Frontal cortex (tissue), 4 donors: ENCODE measurements around the gene HRK. TPM values are rescaled to one million over a fixed set of nuclear protein-coding genes. Genes with fewer than 3 reads are reported as not detected.

Experiments
- DNase-seq, 2 donors: peaks; one replicate each; pipeline ENCODE4 v3.0.0; 2012; ENCODE audit warnings: low spot score in 2 of 2
- FAIRE-seq: peaks from 2 replicates; lab custom pipeline; 2012; peaks lifted over from hg19 to GRCh38; lab: Jason Lieb, UNC
- total RNA-seq: library from RNA; depleted of rRNA; stranded (reverse); fragments of >200 nt; gene quantifications from one replicate; pipeline ENCODE4 v1.2.3, GENCODE V29; 2014
- donor health status: control.
- donor health status: control.
- donor health status: control.

HRK gene
- total RNA-seq, 1 donor from 2014 or later, result 0.41 TPM

DNA sequence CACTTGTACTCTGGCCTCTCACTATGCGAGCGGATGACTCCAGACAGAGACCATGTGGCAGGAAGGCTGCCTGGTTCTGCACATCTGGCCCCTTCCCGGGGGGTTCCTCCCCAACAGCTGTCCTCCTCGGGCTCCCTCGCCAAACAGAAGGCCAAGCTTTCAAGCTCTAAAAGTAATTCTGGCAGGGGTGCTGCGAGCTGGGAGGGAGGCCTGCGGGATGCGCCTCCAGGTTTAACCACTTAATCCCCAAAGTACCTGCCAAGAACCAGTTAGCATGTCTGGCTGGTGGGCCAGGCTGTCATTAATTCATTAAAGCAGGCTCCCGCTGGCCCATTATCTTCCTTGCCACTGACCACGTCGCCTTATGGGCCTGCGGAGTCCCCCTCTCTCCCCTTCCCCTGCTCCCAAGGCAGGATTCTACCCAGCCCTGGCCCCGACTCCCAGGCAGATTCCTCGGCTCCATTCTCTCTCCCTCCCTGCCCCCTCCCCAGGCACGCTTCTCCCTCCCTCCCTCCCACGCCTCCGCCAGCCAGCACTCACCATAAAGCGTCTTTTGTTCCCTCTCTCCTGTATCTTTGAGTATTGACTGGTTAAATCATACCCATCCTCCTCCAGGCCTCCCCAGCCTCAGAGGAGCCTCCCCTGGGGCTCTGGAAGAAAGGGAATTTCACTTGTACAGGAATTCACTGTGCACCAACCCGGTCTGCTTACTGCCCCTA, 4.9 kb downstream of the HRK start:
- DNase-seq (no peak), FAIRE-seq (no peak)

DNA sequence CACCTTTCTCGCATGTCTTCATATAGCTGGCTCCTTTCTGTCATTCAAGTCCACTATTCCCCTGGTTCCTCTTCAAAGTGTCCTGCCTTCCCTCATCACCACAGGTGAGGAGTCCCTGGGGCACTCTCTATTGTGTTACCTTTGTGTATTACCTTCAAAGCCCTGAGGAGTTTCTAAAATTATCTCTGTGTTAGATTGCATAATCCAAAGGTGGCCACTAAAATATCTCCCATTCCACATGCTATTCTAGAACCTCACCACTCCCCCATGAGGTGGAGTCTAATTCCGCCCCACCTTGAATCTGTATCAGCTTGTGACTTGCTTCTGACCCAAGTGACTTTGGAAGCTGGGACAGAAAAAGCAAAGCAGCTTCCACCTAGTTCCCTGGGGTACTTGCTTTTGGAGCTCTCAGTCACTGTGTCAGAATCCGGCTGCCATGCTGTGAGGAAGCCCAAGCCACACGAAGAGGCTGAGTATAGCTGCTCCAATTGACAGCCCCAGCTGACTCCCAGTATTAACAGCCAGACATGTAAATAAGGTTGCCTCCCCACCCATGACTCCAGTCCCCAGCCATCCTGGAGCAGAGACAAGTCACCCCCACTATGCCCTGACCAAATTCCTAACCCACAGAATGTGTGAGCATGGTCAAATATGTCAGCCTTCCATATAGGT, 6.8 kb downstream of the HRK start:
- DNase-seq (no peak), FAIRE-seq (no peak)

DNA sequence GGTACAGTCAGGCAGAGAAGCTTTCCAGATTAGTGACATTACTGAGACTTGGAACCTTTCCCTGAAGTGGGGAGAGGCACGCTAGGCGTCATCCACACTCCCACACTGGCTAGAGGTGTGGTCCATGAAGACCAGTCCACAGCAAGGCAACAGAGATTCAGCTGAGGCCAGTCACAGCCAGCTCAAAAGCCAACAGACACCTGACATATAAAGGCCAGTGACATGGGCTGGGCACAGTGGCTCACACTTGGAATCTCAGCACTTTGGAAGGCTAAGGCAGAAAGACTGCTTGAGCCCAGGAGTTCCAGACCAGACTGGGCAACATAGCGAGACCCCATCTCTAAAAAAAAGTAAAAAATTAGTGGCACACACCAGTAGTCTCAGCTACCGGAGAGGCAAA, 10.9 kb downstream of the HRK start:
- DNase-seq (no peak), FAIRE-seq (no peak)

DNA sequence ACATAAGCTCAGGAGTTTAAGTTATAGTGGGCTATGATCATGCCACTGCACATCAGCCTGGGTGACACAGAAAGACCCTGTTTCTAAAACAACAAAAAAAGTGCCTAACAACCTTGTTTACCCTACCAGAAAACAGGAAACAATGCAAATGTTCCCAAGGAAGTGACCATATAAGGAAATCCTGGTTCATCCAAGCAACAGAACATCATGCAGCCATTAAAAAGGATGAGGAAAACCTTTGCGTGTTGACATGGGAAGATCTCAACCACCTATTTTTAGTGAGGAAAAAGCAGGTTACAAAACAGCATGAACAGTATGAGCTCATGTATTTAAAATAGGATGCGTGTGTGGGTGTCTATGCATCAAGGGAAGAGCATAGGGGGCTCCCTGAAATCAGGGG, 13.7 kb downstream of the HRK start:
- DNase-seq, result no peak
- no peak for FAIRE-seq

DNA sequence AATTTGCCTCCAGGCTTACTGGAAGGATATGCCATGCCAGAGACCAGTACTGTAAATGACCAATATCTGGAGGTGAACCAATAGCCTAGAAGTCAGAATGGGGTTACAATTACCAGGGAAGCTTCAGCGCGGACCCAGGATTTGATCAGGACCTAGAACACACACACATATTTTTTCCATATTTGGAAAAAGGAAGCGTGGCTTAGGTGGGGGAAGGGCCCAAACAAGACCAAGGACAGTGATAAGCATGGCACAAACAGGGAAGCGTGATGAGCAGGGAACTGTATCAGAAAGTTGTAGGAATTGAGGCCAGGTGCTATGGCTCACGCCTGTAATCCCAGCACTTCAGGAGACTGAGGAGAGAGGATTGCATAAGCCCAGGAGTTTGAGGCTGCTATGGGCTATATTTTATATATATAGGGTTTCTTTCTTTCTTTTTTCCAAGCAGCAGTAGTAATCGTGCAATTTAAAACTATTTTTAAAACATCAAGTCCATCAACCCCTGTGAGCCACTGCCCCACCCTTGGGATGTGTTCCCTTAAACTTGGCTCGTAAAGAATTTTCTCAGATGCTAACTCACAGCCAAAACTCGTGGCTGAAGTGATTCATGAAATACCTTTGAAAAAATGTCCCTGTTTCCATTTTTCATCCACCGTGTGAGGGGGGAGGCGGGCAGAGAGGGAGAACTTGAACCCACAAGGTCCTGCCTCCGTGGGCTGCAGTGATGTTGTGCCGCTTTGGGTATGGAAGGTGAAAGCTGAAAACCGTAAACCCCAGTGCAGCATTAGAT, 16.7 kb downstream of the HRK start:
- FAIRE-seq, result no peak
- DNase-seq, result no peak

DNA sequence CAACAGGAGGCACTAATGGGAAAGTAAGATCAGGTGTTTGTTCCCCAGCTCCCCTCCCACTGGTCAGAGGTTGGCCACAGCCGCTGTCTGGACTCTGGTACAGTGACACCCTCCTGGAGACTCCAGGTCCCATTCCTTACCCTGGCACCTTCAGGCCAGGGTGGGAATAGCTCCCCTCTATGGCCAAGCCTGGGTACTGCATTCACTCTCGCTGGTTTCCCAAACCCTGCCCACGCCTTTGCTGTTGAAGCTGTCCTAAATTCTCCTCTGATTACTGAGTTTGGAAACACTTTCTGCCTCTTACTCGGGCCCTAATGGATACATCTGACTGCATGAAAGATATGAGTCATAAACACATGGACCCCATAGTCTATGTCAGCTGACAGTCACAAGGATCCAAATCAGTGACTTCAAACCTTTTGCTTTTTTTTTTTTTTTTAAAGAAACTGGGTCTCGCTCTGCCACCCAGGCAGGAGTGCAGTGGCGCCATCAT, 17.9 kb downstream of the HRK start:
- no peak for FAIRE-seq

DNA sequence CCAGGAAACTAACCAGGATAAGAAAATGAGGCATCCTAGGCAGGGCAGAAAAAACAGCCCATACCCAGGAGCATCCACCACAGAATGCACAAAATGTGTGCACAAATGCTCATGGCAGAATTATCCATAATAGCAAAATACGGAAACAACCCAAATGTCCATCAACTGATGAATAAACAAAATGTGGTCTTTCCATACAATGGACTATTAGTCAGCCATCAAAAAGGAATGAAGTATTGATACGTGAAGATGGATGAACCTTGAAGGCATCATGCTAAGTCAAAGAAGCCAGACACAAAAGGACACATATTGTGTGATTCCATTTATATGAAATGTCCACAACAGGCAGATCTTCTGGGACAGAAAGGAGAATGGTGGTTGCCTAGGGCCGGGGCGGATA, 19.1 kb downstream of the HRK start:
- DNase-seq (no peak), FAIRE-seq (no peak)

More for the DNA sequence above, 17.9 kb downstream of the HRK start:
- DNase-seq, result no peak

DNA sequence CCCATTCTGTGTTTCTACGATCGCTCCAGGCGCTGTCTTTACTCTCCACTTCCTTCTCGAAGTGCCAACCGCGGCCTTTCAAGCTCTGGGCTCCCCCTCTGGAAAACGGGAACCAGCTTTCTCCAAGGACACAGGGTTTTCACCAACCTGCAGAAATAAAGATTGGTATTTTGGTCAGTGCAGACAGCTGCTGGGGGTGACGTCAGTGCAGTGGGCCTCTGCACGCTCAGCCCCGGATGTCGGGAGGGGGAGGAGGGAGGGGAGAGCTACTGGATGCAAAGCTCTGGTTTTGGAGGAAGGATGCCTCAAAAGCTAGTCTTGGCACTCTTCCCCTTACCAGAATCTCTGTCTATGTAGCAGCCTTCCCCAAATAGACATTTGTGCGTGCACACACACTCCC, 19.9 kb downstream of the HRK start:
- peak in 1 of 2 donors; percentile 49 for DNase-seq
- FAIRE-seq, result no peak

DNA sequence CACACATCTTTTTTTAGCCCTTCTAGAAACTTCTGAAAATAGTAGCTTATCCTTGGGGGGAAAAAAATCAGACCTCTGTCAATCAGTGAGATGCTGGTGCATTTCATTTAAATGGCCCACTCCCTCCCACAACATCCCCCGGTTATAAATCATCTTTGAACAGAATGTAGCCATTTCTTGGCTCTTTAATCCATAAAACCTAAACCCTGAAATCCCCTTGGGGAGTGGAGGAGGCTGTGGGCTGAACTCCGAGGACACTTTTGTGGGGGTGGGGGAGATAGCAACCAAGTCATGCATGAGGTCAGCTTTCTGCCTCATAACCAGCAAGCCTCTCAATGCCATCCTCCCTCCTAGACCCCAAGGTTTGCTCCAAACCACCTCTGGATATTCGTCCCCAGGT, 21.0 kb downstream of the HRK start:
- FAIRE-seq, result no peak
- DNase-seq, result no peak

DNA sequence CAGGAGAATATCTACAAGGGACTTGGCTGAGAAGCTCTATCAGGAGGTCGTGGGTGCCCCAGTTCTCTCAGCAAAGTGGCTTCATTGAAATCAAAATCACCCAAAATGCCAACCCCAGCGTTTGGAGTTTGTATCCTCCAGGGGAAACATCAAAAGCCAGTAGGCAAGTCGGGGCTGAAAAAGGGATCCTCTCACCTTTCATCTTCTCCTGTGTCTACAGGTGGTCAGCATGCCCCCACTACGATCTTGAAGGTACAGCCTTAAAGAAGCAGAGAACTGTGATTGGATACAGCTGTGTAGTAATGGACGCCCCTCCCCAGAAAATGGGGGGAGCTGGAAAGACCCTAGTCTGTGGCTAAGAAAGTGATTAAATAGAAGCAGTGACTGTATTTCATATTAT, 22.2 kb downstream of the HRK start:
- DNase-seq (no peak), FAIRE-seq (no peak)

DNA sequence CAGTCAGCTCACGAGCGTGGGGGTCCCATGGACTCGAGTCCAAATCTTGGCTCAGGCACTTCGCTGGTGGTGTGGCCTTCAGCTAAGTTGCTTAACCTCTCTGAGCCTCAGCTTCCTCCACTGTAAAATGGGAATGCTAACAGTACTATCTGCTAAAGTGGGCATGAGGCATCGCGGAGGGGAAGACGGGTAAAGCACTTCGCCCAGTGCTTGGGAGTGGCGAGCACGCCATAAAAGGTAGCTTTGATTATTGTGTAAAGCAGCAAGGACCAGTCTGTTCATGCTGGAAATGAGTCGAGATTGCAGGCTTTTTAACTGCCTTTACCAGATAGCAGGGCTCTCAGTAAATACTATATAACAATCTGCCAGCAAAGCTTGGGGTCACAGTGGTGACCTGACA, 24.5 kb downstream of the HRK start:
- DNase-seq (no peak), FAIRE-seq (no peak)

DNA sequence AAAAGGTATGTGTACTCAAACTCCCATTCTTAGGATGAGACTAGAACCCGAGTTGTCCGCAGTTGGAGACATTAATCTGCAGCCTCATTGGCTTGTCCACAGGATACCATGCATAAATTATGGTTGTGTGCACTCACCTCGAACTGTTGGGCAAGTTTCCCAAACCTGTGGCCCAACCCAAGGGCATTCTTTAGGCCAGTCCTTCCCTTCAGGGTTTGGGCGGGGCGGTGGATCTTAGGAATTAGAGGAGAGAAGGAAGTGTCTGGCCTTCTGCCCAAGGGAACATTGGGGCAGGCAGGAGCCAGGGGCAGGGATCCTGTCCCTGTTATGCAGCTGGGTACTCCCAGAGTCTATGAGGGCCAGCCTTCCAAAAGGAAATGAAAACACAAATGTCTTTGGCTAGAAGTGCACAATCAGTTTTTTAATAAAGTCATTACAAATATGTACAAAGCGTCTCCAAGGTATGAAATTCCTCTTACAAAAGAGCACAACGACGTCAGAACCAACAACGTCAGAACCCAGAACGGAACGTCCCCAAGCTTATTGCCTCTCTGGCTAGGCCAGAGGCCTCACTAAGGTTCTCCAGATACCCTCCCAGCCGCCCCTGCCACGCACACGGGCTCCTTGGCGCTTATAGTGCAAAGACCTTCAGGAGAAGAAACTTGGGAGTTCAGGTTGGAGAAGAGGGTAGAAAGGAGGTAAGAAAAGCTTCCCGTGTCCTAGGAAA, 25.3 kb downstream of the HRK start:
- no peak for FAIRE-seq

DNA sequence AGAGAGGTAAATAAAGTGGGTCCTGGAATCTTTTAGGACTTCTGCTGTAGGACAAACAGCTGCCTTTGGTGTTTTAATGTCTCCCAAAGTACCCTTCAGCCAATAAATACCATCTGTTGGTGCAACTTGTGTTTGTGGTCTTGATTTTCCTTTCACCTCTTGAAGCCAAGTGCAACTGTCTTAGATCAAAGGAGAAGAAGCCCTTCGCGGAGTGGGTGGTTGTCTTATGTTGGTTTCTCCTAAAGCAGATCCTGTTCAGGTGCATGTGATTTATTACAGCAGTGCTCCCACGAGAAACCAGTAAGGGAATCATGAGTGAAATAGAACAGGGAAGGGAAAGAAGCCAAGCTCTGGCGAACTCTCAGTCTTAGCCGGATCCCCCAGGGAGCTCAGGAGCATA, 27.7 kb downstream of the HRK start:
- no peak for DNase-seq
- no peak for FAIRE-seq

More for the DNA sequence above, 25.3 kb downstream of the HRK start:
- DNase-seq, result no peak

DNA sequence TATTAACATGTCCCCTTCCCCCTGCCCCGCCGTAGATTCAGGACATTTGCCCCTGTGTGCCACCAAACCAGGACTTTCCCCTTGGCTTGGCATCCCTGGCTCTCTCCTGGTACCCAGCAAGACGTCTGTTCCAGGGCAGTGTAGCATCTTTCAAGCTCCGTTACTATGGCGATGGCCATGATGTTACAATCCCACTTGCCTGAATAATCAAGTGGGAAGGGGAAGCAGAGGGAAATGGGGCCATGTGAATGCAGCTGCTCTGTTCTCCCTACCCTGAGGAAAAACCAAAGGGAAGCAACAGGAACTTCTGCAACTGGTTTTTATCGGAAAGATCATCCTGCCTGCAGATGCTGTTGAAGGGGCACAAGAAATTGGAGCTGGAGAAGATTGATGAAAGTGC, 28.9 kb downstream of the HRK start:
- DNase-seq, result no peak
- FAIRE-seq, result no peak

DNA sequence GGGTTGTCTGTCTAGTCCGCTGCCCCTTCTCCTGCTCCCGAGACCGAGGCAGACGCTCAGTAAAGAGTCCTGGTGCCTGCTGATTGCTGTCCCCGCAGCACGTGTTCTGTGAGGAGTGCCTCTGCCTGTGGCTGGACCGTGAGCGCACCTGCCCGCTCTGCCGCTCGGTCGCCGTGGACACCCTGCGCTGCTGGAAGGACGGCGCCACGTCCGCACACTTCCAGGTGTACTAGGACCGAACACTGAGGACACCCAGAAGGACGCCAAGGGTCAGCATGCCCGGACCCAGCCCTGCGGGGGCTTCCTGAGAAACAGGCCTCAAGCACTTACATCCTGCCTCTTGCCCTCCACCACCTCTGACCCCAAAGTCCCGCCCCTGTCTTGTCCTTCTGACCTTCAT, 32.0 kb downstream of the HRK start:
- FAIRE-seq, result no peak
- DNase-seq, result no peak

DNA sequence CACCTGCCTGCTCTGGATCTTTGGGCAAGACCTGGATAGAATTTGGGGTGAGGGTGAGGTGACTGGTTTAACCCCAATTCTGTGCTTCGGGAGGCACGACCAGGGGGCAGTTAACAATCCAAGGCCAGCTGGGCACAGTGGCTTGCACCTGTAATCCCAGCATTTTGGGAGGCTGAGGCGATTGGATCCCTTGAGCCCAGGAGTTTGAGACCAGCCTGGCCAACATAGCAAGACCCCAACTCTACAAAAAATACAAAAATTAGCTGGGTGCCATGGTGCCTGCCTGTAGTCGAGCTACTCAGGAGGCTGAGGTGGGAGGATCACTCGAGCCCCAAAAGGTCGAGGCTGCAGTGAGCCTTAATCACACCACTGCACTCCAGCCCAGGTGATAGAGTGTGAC, 38.2 kb downstream of the HRK start:
- FAIRE-seq (no peak), DNase-seq (no peak)

DNA sequence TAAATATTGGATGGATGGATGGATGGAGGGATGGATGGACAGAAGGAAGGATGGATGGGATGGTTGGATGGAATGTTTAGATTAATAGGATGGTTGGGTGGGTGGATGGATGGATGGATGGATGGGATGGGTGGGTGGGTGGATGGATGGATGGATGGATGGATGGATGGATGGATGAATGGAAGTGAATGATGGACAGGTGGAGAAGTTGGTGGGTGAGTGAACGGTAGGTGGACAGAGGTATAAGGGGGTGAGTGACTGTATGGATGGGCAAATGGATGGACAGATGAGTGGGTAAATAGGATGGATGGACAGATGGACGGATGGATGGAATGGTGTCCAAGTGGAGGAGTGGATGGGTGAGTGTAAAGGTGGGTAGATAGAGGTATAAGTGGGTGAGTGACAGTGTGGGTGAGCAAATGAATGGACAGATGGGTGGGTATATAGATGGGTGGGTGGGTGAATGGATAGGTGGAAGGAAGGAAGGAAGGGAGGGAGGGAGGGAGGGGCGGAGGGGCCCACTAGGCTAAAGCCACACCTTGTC, 41.9 kb downstream of the HRK start:
- no peak for FAIRE-seq
- no peak for DNase-seq

DNA sequence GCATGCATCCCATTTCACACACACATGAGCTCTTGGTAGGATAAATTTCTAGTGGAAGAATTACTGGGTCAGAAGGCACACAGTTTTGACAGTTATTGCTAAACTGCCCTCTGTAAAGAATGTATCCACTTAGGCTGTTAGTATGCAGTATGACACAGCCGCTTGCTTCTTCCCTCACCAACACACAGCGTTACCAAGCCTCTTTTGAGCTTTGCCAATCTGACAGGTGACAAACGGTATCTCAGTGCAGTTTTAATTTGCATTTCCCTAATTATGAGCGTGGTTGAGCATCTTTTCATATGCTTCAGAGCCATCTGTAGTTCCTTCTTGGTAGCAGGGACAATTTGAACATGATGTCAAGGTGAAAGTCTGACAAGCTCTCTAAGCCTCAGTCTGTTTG, 42.9 kb downstream of the HRK start:
- FAIRE-seq, result no peak
- no peak for DNase-seq

DNA sequence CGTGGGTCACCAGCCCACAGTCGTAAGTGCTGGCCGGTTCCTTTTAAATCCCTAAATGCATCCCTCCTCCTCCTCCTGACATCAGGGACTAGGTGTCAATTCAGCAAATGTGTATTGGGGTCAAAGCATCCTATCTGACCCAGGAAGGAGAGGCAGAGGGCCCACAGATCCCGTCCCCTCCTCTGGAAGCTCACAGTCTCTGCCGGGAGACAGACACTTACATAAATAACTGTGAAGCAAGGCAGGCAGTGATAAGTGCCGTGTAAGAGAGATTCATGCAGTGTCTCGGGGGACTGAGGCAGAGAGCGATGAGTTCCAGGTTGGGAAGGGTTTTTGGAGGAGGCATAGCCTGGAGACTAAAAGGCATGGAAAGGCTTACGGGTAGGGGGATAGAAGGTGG, 44.1 kb downstream of the HRK start:
- no peak for FAIRE-seq
- DNase-seq, result no peak

DNA sequence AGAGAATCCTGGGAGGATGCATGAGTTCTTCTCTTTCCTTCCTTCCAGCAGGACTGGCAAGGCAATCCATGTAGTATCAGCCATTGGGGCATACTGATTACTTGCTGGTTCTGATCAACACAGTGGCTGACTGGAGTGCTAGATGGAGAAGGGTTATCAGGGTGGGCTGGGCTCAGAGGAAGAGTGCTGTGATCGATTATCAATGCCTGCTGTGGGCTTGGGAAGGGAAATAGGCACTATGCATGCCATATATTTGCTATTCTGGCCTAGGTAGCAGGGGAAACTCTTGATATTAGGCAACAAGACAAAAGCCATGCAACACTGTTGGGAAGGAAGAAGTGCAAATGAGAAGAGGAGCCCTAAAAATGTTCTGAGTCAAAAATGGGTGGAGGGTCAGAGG, 45.8 kb downstream of the HRK start:
- FAIRE-seq (no peak), DNase-seq (no peak)
